ENCODE measurements around the gene OAS3. TPM values are rescaled to one million over a fixed set of nuclear protein-coding genes. Genes with fewer than 3 reads are reported as not detected.

OAS3 gene
- total and polyA plus RNA-seq, 3 donors from 2014 or later = 6.9 to 11.5 (median 8.5) TPM

DNA sequence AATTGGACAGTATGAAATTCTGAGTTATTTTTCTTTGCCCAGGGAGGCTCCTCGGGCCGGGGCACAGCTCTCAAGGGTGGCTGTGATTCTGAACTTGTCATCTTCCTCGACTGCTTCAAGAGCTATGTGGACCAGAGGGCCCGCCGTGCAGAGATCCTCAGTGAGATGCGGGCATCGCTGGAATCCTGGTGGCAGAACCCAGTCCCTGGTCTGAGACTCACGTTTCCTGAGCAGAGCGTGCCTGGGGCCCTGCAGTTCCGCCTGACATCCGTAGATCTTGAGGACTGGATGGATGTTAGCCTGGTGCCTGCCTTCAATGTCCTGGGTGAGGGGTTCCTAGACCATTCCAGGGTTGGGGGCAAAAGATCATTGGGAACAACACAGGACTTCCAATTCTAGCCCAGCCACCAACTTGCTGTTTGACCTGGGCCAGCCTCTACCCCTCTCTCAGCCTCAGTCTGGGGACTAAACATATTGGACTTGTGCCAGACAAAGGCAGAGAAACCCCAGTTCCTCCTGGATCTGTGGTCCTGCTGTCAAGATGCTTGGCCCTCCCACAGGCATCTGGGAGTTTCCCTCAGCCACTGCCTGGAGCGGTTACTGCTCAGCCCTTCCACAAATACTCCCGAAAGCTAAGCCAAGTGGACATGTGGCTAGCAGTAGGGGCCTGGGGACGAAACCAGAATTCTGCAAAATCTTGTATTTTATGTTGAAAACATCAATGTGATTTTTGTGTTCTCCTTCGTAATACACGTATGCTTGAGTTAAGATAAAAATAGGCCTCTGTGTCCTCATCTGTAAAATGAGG is 3.5 kb downstream of the OAS3 start:
- TF ChIP-seq, protein P1, sequence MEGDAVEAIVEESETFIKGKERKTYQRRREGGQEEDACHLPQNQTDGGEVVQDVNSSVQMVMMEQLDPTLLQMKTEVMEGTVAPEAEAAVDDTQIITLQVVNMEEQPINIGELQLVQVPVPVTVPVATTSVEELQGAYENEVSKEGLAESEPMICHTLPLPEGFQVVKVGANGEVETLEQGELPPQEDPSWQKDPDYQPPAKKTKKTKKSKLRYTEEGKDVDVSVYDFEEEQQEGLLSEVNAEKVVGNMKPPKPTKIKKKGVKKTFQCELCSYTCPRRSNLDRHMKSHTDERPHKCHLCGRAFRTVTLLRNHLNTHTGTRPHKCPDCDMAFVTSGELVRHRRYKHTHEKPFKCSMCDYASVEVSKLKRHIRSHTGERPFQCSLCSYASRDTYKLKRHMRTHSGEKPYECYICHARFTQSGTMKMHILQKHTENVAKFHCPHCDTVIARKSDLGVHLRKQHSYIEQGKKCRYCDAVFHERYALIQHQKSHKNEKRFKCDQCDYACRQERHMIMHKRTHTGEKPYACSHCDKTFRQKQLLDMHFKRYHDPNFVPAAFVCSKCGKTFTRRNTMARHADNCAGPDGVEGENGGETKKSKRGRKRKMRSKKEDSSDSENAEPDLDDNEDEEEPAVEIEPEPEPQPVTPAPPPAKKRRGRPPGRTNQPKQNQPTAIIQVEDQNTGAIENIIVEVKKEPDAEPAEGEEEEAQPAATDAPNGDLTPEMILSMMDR (IDR thresholded peaks at IDR 0.05) = no peak
- TF ChIP-seq POLR2A (IDR thresholded peaks at IDR 0.05) = no peak
- 86 to 92% methylated on average over 15 to 16 of the region's 16 CpGs for WGBS, 2 donors
- no peak for DNase-seq
- H3K27me3 ChIP-seq = no peaks in the 10 kb centered on the region
- intact Hi-C loops (cut with DNase I; ENCODE audit: low total_unique reads) = no loop called here
- no peaks in the 10 kb centered on the region for H3K9me3 ChIP-seq
- H3K4me3 ChIP-seq = no peak overlapping the region
- H3K36me3 ChIP-seq (ENCODE audit: low read depth, missing control alignments) = no peaks in the 10 kb centered on the region
- H3K4me1 ChIP-seq = peaks cover 12% of the 10 kb centered on the region
- no peak overlapping the region for H3K27ac ChIP-seq

DNA sequence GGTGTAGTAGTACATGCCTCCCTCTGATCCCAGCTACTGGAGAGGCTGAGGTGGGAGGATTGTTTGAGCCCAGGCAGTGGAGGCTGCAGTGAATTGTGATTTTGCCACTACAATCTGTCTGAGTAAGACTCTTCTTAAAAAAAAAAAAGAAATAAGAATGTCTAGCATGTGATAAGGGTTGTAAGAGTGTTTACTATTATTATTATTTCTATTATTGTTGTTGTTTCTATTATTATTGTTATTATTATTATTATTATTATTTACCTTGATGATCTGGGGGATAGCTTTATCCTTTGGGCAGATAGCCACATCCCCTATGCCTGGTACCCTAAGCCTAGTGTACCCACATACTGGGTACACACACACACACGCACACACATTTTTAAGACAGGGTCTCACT is 4.3 kb downstream of the OAS3 start:
- Histone ChIP-seq H3K9me3 (no peaks in the 10 kb centered on the region), H3K27ac (no peak overlapping the region), H3K4me3 (no peak overlapping the region), H3K36me3 (ENCODE audit: low read depth, missing control alignments) (no peaks in the 10 kb centered on the region), H3K4me1 (peaks cover 12% of the 10 kb centered on the region), H3K27me3 (no peaks in the 10 kb centered on the region)
- TF ChIP-seq, protein P1 (IDR thresholded peaks at IDR 0.05) = no peak
- no peak for TF ChIP-seq POLR2A (IDR thresholded peaks at IDR 0.05)
- intact Hi-C loops (cut with DNase I; ENCODE audit: low total_unique reads) = no loop called here
- 94 to 100% methylated on average over 1 of the region's 1 CpG for WGBS, 2 donors
- no peak for DNase-seq

DNA sequence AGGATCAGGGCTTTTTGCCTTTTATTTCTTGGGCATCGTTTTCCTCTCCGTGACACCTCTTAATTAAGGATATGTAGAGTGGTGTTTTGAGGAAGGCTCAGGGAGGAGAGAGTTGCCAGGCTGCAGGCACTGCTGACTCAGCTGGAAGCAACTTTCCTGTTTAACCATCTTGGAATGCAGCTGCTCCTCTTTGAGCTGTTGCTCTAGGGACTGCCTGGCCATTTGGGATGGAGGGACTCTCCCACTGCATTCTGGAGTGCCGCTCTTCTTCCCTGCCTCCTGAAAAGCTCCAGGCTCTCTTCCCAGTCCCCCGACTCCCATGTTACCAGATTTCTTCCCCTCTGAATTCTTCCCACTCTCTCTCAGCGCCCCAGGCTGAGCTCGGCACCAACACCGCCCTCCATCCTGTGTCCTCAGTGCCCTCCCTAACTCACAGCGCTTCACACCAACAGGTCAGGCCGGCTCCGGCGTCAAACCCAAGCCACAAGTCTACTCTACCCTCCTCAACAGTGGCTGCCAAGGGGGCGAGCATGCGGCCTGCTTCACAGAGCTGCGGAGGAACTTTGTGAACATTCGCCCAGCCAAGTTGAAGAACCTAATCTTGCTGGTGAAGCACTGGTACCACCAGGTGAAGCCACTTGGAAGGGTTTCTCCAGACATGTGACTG is 5.9 kb downstream of the OAS3 start:
- Histone ChIP-seq H3K4me1 (peaks cover 7% of the 10 kb centered on the region), H3K27ac (no peak overlapping the region), H3K36me3 (ENCODE audit: low read depth, missing control alignments) (no peaks in the 10 kb centered on the region), H3K27me3 (no peaks in the 10 kb centered on the region), H3K4me3 (no peak overlapping the region), H3K9me3 (no peaks in the 10 kb centered on the region)
- no peak for TF ChIP-seq POLR2A (IDR thresholded peaks at IDR 0.05)
- no peak for DNase-seq
- WGBS, 2 donors = 92 to 94% methylated on average over 15 of the region's 15 CpGs
- intact Hi-C loops (cut with DNase I; ENCODE audit: low total_unique reads) = no loop called here

DNA sequence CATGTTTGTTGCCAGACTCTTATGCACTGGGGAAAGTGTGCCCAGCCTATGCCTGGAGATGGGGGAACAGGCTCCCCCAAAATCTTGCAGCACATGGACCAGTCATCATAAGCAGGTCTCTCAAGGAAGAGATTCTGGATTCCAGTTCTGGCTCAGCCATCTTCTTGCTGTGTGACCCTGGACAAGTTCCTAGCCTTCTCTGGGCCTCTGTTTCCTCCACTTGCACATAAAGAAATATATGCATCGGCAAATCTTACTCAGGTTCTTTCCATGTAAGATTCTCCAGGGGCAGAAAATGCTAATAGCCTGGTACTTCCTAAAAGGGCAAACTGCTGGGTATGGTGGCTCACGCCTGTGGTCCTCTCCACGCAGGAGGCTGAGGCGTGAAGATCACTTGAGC is 7.2 kb downstream of the OAS3 start:
- 91 to 94% methylated on average over 4 of the region's 4 CpGs for WGBS, 2 donors
- no peaks in the 10 kb centered on the region for H3K4me1 ChIP-seq

More for the DNA sequence above, 7.2 kb downstream of the OAS3 start:
- intact Hi-C loops (cut with DNase I; ENCODE audit: low total_unique reads) = no loop called here
- DNase-seq = no peak
- Histone ChIP-seq H3K9me3 (no peaks in the 10 kb centered on the region), H3K4me3 (no peak overlapping the region), H3K27ac (no peak overlapping the region), H3K27me3 (no peaks in the 10 kb centered on the region), H3K36me3 (ENCODE audit: low read depth, missing control alignments) (no peaks in the 10 kb centered on the region)
- no peak for TF ChIP-seq POLR2A (IDR thresholded peaks at IDR 0.05)
- TF ChIP-seq, protein P1 (IDR thresholded peaks at IDR 0.05) = no peak

Data from testis (tissue), 3 donors.